GM23248 (cell line): ENCODE results near the gene SYNPR. TPM values are rescaled to one million over a fixed set of nuclear protein-coding genes. Genes with fewer than 3 reads are reported as not detected.
A peak's percentile ranks its signal among the peaks of the same experiment; 100 is the strongest.

Source experiments
- DNase-seq: peaks from one replicate; pipeline ENCODE4 v3.0.0-alpha.2; 2015
- H2AFZ ChIP-seq: fragments of 200-600 bp; sonication (generic); 2 replicates; pipeline ENCODE4 v1.6.1; 2016; ENCODE audit warnings: antibody characterized with exemption
- H3F3A ChIP-seq: fragments of 200-600 bp; sonication (generic); 2 replicates; pipeline ENCODE4 v1.6.1; 2016; ENCODE audit warnings: mild to moderate bottlenecking, antibody characterized with exemption, mixed run types; ENCODE audit not compliant: insufficient read depth
- H3K27ac ChIP-seq: fragments of 200-600 bp; sonication (generic); 2 replicates; pipeline ENCODE4 v1.5.1; 2016; ENCODE audit warnings: mild to moderate bottlenecking
- H3K27me3 ChIP-seq: fragments of 200-600 bp; sonication (generic); replicated peaks from 2 replicates; pipeline ENCODE4 v1.6.1; 2016; ENCODE audit warnings: mild to moderate bottlenecking; ENCODE audit not compliant: insufficient read depth
- H3K36me3 ChIP-seq: fragments of 200-600 bp; sonication (generic); 2 replicates; pipeline ENCODE4 v1.6.1; 2016; ENCODE audit warnings: low read depth, mild to moderate bottlenecking
- H3K4me1 ChIP-seq: fragments of 200-600 bp; sonication (generic); 2 replicates; pipeline ENCODE4 v1.6.1; 2016; ENCODE audit warnings: mild to moderate bottlenecking; ENCODE audit not compliant: insufficient read depth
- H3K4me2 ChIP-seq: fragments of 200-600 bp; sonication (generic); one replicate; pipeline ENCODE4 v1.6.1; 2016; ENCODE audit warnings: mild to moderate bottlenecking; ENCODE audit not compliant: unreplicated experiment
- H3K4me3 ChIP-seq: fragments of 200-600 bp; sonication (generic); 2 replicates; pipeline ENCODE4 v1.5.1; 2016; ENCODE audit warnings: mild to moderate bottlenecking
- H3K79me2 ChIP-seq: fragments of 200-600 bp; sonication (generic); 2 replicates; pipeline ENCODE4 v1.6.1; 2016; ENCODE audit warnings: mild to moderate bottlenecking; ENCODE audit not compliant: insufficient read depth
- H3K9ac ChIP-seq: fragments of 200-600 bp; sonication (generic); 2 replicates; pipeline ENCODE4 v1.6.1; 2016; ENCODE audit warnings: mild to moderate bottlenecking
- H3K9me2 ChIP-seq: fragments of 200-600 bp; sonication (generic); 2 replicates; pipeline ENCODE4 v1.6.1; 2016; ENCODE audit warnings: mixed run types, mild to moderate bottlenecking, moderate library complexity; ENCODE audit not compliant: insufficient read depth
- H3K9me3 ChIP-seq: fragments of 200-600 bp; sonication (generic); one replicate; pipeline ENCODE4 v1.6.1; 2017; ENCODE audit warnings: low read depth
- H4K20me1 ChIP-seq: fragments of 200-600 bp; sonication (generic); 2 replicates; pipeline ENCODE4 v1.6.0; 2016; ENCODE audit not compliant: insufficient read depth
- EZH2 ChIP-seq: fragments of 200-600 bp; sonication (generic); IDR thresholded peaks from 2 replicates; pipeline ENCODE4 v1.6.1; 2018; ENCODE audit warnings: antibody characterized with exemption, mild to moderate bottlenecking; ENCODE audit not compliant: insufficient read depth, poor library complexity, severe bottlenecking
- EZH2phosphoT487 ChIP-seq: fragments of 200-600 bp; sonication (generic); IDR thresholded peaks from 2 replicates; pipeline ENCODE4 v1.6.1; 2018; ENCODE audit warnings: antibody characterized with exemption, moderate library complexity, mild to moderate bottlenecking, low read depth; ENCODE audit not compliant: insufficient read depth
- WGBS, 2 experiments: methylation state at CpG; one replicate each; pipeline ENCODE4 v1.1.6; 2015 to 2017; ENCODE audit warnings: low lambda C conversion rate in 2 of 2, low coverage in 1 of 2; ENCODE audit errors: missing lambda C conversion rate in 2 of 2; 5-methylcytosine and 5-hydroxymethylcytosine counted together
- in situ Hi-C: fragments of 300-500 bp; cut with MboI; formaldehyde crosslinking; loops from 2 replicates; pipeline ENCODE4 v1.15.0; 2020
- polyA plus RNA-seq: library from polyadenylated mRNA; unstranded; fragments of >200 nt; fragmentation: Nextera tagmentation; extraction: Ambion mirVana; gene quantifications from 2 replicates; pipeline ENCODE4 v1.2.1, GENCODE V29; 2016
- small RNA-seq: library from RNA; depleted of rRNA; stranded (forward); fragments of <200 nt; gene quantifications from one replicate; pipeline ENCODE3, GENCODE V24; 2014; ENCODE audit warnings: low read depth, low replicate concordance
- total RNA-seq: library from RNA; depleted of rRNA; stranded (reverse); fragments of >200 nt; shearing (Covaris generic); gene quantifications from 2 replicates; pipeline ENCODE4 v1.2.3, GENCODE V29; 2014

Gene SYNPR
- total and polyA plus RNA-seq, 2 experiments from 2014 or later = not detected

DNA sequence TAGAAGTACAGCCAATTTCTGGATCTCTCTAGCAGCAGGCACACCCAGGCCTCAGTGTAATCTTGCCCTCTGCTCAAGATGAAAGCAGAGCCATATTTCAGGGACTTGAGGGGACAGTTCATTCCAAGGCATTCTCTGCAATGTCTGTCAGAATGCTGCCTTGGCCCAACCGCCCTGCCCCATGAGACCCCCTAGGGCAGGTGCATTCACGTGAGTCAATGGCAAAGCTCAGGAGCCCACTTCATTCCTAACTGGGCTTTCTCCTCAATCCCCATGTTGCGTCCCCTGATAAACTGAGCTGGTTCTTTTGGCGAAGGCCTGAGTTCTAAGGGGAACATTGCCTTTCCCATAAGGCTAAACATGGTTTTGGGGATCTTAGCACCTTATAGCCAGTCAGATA, 383.9 kb downstream of the SYNPR start:
- in situ Hi-C loops = loop anchor here (25.0 kb wide), 1 partner anchor 300 kb away; no protein-coding TSS in a partner anchor

DNA sequence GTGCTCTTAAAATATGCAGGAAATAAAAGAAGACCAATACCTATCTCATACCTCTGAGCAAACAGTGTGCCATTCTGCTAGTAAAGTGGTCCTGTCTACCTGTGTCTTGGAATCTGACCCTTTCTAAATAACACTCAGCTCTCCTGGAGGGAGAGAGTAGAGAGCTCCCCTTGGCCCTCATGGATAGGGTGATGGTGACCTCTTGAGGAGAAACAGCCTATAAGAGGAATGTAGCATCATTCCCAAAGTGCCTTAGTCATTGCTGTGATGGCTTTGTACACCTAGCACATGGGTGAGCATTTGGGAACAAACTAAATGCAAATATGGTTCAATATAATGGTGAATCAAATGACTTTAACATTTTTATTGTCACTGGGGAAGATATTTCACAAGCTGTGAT, 384.4 kb downstream of the SYNPR start:
- Histone ChIP-seq H3K79me2 (no peaks in the 10 kb centered on the region), H3K9me2 (no peaks in the 10 kb centered on the region), H3F3A (peaks cover 3% of the 10 kb centered on the region; the same call in 1 of the 2 replicates), H3K4me1 (peaks cover 4% of the 10 kb centered on the region; the same call in 1 of the 2 replicates), H3K9ac (no peak overlapping the region), H2AFZ (no peak overlapping the region), H3K36me3 (no peaks in the 10 kb centered on the region), H4K20me1 (no peaks in the 10 kb centered on the region), H3K9me3 (no peaks in the 10 kb centered on the region), H3K27me3 (no peaks in the 10 kb centered on the region), H3K27ac (no peak overlapping the region), H3K4me2 (no peak overlapping the region), H3K4me3 (no peak overlapping the region)
- in situ Hi-C loops = loop anchor here (25.0 kb wide), 1 partner anchor 300 kb away; no protein-coding TSS in a partner anchor
- TF ChIP-seq EZH2phosphoT487 (no peak), EZH2 (no peak)
- DNase-seq = peak; percentile 38

More for the DNA sequence above, 383.9 kb downstream of the SYNPR start:
- Histone ChIP-seq H3K79me2 (no peaks in the 10 kb centered on the region), H3K36me3 (no peaks in the 10 kb centered on the region), H3F3A (peaks cover 8% of the 10 kb centered on the region), H3K4me2 (no peak overlapping the region), H3K9ac (no peak overlapping the region), H3K27ac (no peak overlapping the region), H4K20me1 (no peaks in the 10 kb centered on the region), H3K4me1 (peaks cover 9% of the 10 kb centered on the region), H2AFZ (no peak overlapping the region), H3K9me3 (no peaks in the 10 kb centered on the region), H3K27me3 (no peaks in the 10 kb centered on the region), H3K4me3 (no peak overlapping the region), H3K9me2 (no peaks in the 10 kb centered on the region)
- DNase-seq = no peak
- TF ChIP-seq EZH2 = no peak
- TF ChIP-seq EZH2phosphoT487 = no peak
- 76 to 86% methylated on average over 4 of the region's 4 CpGs for WGBS, 2 experiments

Small RNA genes within 50 kb of the gene (small RNA-seq; reads per million reads assigned to genes)
- gene RNA5SP134 = 0.62 reads per million, percentile 11 among the genes with 10 or more reads in this experiment
